HL-60 (cell line): ENCODE data around the gene PRDM2.

Source experiments
- GABPA ChIP-seq: IDR thresholded peaks from 2 replicates; pipeline ENCODE4 v1.6.1; 2012; ENCODE audit warnings: low read depth
- POLR2AphosphoS5 ChIP-seq: IDR thresholded peaks from 2 replicates; pipeline ENCODE4 v1.6.1; 2012; ENCODE audit warnings: low read depth
- SPI1 ChIP-seq: IDR thresholded peaks from 2 replicates; pipeline ENCODE4 v1.6.1; 2012; ENCODE audit warnings: low read depth, mild to moderate bottlenecking, borderline replicate concordance
- TF ChIP-seq, protein P1 (sequence below): IDR thresholded peaks from one replicate; pipeline ENCODE4 v1.5.1; 2011; ENCODE audit warnings: low read length, control low read depth, inconsistent platforms; ENCODE audit not compliant: insufficient read depth
- TF ChIP-seq, protein P2 (sequence below): IDR thresholded peaks from 2 replicates; pipeline ENCODE4 v1.6.1; 2012; ENCODE audit warnings: low read depth; ENCODE audit not compliant: insufficient replicate concordance

- TF ChIP-seq, protein P1, sequence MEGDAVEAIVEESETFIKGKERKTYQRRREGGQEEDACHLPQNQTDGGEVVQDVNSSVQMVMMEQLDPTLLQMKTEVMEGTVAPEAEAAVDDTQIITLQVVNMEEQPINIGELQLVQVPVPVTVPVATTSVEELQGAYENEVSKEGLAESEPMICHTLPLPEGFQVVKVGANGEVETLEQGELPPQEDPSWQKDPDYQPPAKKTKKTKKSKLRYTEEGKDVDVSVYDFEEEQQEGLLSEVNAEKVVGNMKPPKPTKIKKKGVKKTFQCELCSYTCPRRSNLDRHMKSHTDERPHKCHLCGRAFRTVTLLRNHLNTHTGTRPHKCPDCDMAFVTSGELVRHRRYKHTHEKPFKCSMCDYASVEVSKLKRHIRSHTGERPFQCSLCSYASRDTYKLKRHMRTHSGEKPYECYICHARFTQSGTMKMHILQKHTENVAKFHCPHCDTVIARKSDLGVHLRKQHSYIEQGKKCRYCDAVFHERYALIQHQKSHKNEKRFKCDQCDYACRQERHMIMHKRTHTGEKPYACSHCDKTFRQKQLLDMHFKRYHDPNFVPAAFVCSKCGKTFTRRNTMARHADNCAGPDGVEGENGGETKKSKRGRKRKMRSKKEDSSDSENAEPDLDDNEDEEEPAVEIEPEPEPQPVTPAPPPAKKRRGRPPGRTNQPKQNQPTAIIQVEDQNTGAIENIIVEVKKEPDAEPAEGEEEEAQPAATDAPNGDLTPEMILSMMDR: no peak
- TF ChIP-seq POLR2AphosphoS5 (no peak), SPI1 (no peak), GABPA (no peak)
- TF ChIP-seq, protein P2, sequence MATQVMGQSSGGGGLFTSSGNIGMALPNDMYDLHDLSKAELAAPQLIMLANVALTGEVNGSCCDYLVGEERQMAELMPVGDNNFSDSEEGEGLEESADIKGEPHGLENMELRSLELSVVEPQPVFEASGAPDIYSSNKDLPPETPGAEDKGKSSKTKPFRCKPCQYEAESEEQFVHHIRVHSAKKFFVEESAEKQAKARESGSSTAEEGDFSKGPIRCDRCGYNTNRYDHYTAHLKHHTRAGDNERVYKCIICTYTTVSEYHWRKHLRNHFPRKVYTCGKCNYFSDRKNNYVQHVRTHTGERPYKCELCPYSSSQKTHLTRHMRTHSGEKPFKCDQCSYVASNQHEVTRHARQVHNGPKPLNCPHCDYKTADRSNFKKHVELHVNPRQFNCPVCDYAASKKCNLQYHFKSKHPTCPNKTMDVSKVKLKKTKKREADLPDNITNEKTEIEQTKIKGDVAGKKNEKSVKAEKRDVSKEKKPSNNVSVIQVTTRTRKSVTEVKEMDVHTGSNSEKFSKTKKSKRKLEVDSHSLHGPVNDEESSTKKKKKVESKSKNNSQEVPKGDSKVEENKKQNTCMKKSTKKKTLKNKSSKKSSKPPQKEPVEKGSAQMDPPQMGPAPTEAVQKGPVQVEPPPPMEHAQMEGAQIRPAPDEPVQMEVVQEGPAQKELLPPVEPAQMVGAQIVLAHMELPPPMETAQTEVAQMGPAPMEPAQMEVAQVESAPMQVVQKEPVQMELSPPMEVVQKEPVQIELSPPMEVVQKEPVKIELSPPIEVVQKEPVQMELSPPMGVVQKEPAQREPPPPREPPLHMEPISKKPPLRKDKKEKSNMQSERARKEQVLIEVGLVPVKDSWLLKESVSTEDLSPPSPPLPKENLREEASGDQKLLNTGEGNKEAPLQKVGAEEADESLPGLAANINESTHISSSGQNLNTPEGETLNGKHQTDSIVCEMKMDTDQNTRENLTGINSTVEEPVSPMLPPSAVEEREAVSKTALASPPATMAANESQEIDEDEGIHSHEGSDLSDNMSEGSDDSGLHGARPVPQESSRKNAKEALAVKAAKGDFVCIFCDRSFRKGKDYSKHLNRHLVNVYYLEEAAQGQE: no peak
These were observed 119.7 kb downstream of the PRDM2 start for GRCh38 chr1:13819642-13820041.
